BLaER1 treated with 17β-estradiol and CSF1 and Interleukin-3, amounts not matched to agents 10 nM and 100 nM (cell line): Measurements from ENCODE around the gene PRPF40A.
"Not testable (repeated sequence)": the region's sequence is repeated elsewhere in the genome, so short reads cannot be mapped to it uniquely, and the experiment has no call there.

Source experiments
- H3K27ac ChIP-seq, 11 experiments: shearing (Covaris generic); formaldehyde crosslinking; 2 replicates each; pipeline ENCODE4 v1.8.1; 2022
- H3K27me3 ChIP-seq, 11 experiments: shearing (Covaris generic); formaldehyde crosslinking; 2 replicates each; pipeline ENCODE4 v1.8.1; 2022
- H3K36me3 ChIP-seq, 11 experiments: shearing (Covaris generic); formaldehyde crosslinking; 2 replicates each; pipeline ENCODE4 v1.8.1; 2022
- H3K4me1 ChIP-seq, 10 experiments: shearing (Covaris generic); formaldehyde crosslinking; 2 replicates each; pipeline ENCODE4 v1.8.1; 2022
- H3K4me2 ChIP-seq, 11 experiments: shearing (Covaris generic); formaldehyde crosslinking; 2 replicates each; pipeline ENCODE4 v1.8.1; 2022
- H3K4me3 ChIP-seq, 10 experiments: shearing (Covaris generic); formaldehyde crosslinking; 2 replicates each; pipeline ENCODE4 v1.8.1; 2022
- H3K9ac ChIP-seq, 11 experiments: shearing (Covaris generic); formaldehyde crosslinking; 2 replicates each; pipeline ENCODE4 v1.8.1; 2022
- H3K9me3 ChIP-seq, 11 experiments: shearing (Covaris generic); formaldehyde crosslinking; replicated peaks in 1 of 11; 2 replicates each; pipeline ENCODE4 v1.8.1; 2022
- H4K20me1 ChIP-seq, 11 experiments: shearing (Covaris generic); formaldehyde crosslinking; 2 replicates each; pipeline ENCODE4 v1.8.1; 2022
- Cebpa-rat ChIP-seq, 11 experiments: shearing (Covaris generic); IDR thresholded peaks; 2 replicates each; pipeline ENCODE4 v1.8.1; 2022

The PRPF40A gene

GRCh38 chr2:152717228-152718075 lies at the start of gene PRPF40A:
PRPF40A (minus strand) TSS chr2:152717461; CDS start chr2:152717439, 22 bp downstream.
- Histone ChIP-seq H3K36me3 (peaks cover 38 to 55% (median 48%) of the 10 kb centered on the region in 11 experiments), H3K9me3 (peaks cover 0 to 3% (median 0%) of the 10 kb centered on the region in 11 experiments; a peak in 1 of 22 replicates), H3K9ac (peak within 1 kb of the TSS; percentile 90 to 98 (median 97)), H3K4me2 (peak within 1 kb of the TSS; percentile 67 to 91 (median 83)), H3K27me3 (no peaks in the 10 kb centered on the region), H3K4me3 (peak within 1 kb of the TSS; percentile 71 to 94 (median 82)), H4K20me1 (peaks cover 36 to 64% (median 44%) of the 10 kb centered on the region in 11 experiments), H3K4me1 (peaks cover 24 to 45% (median 36%) of the 10 kb centered on the region in 10 experiments), H3K27ac (peak within 1 kb of the TSS; percentile 92 to 99 (median 98))
- no peak for TF ChIP-seq Cebpa-rat (IDR thresholded peaks at IDR 0.05)

- Histone ChIP-seq H3K9ac (no peak overlapping the region), H4K20me1 (no peaks in the 10 kb centered on the region), H3K4me3 (no peak overlapping the region), H3K27me3 (no peaks in the 10 kb centered on the region), H3K4me2 (no peak overlapping the region), H3K4me1 (no peaks in the 10 kb centered on the region), H3K9me3 (peaks cover 0 to 22% (median 0%) of the 10 kb centered on the region in 11 experiments; a peak in 5 of 22 replicates), H3K27ac (no peak overlapping the region), H3K36me3 (peaks cover 17 to 30% (median 20%) of the 10 kb centered on the region in 11 experiments)
- no peak for TF ChIP-seq Cebpa-rat (IDR thresholded peaks at IDR 0.05)
Observed at GRCh38 chr2:152766928-152767327, 49.7 kb upstream of the PRPF40A start.

- Histone ChIP-seq H3K4me2 (no peak overlapping the region), H3K27me3 (no peaks in the 10 kb centered on the region), H4K20me1 (no peaks in the 10 kb centered on the region), H3K9me3 (peaks cover 0 to 22% (median 0%) of the 10 kb centered on the region in 11 experiments; a peak in 5 of 22 replicates), H3K27ac (no peak overlapping the region), H3K36me3 (peaks cover 29 to 50% (median 39%) of the 10 kb centered on the region in 11 experiments), H3K4me3 (no peak overlapping the region), H3K4me1 (no peaks in the 10 kb centered on the region), H3K9ac (no peak overlapping the region)
- no peak for TF ChIP-seq Cebpa-rat (IDR thresholded peaks at IDR 0.05)
Observed at GRCh38 chr2:152763651-152764050, 46.4 kb upstream of the PRPF40A start.

- not testable (repeated sequence) for H3K9ac ChIP-seq, H3K27me3 ChIP-seq, H3K4me2 ChIP-seq, H3K27ac ChIP-seq, H3K4me3 ChIP-seq, H3K4me1 ChIP-seq, H4K20me1 ChIP-seq
- H3K9me3 ChIP-seq, result peaks cover 0 to 20% (median 0%) of the 10 kb centered on the region in 11 experiments; a peak in 5 of 22 replicates
- H3K36me3 ChIP-seq, result peaks cover 31 to 55% (median 44%) of the 10 kb centered on the region in 11 experiments
Observed at GRCh38 chr2:152763208-152763607, 45.9 kb upstream of the PRPF40A start.

GRCh38 chr2:152762202-152762601 lies 44.9 kb upstream of the PRPF40A start:
- Histone ChIP-seq H4K20me1 (no peaks in the 10 kb centered on the region), H3K27me3 (no peaks in the 10 kb centered on the region), H3K36me3 (peaks cover 33 to 64% (median 51%) of the 10 kb centered on the region in 11 experiments), H3K9ac (no peak overlapping the region), H3K27ac (no peak overlapping the region), H3K4me1 (no peaks in the 10 kb centered on the region), H3K4me2 (no peak overlapping the region), H3K4me3 (no peak overlapping the region), H3K9me3 (peaks cover 0 to 10% (median 0%) of the 10 kb centered on the region in 11 experiments; a peak in 4 of 22 replicates)
- no peak for TF ChIP-seq Cebpa-rat (IDR thresholded peaks at IDR 0.05)

- Histone ChIP-seq H3K27ac (no peak overlapping the region), H3K4me2 (no peak overlapping the region), H3K27me3 (no peaks in the 10 kb centered on the region), H3K4me3 (no peak overlapping the region), H4K20me1 (no peaks in the 10 kb centered on the region), H3K36me3 (peaks cover 38 to 74% (median 60%) of the 10 kb centered on the region in 11 experiments), H3K9me3 (0 out of 22 replicates have a peak, but pooled peaks cover 0 to under 1% (median 0%) of the 10 kb centered on the region in 11 experiments), H3K4me1 (no peaks in the 10 kb centered on the region), H3K9ac (no peak overlapping the region)
- TF ChIP-seq Cebpa-rat (IDR thresholded peaks at IDR 0.05), result no peak
Observed at GRCh38 chr2:152761214-152761613, 44.0 kb upstream of the PRPF40A start.

- Histone ChIP-seq H3K27ac (no peak overlapping the region), H3K4me3 (no peak overlapping the region), H3K27me3 (no peaks in the 10 kb centered on the region), H3K36me3 (peaks cover 48 to 91% (median 75%) of the 10 kb centered on the region in 11 experiments), H4K20me1 (peaks cover 0 to 6% (median 0%) of the 10 kb centered on the region in 11 experiments; a peak in 1 of 22 replicates), H3K4me1 (no peaks in the 10 kb centered on the region), H3K9ac (no peak overlapping the region), H3K4me2 (no peak overlapping the region), H3K9me3 (peaks cover 1 to 11% (median 8%) of the 10 kb centered on the region in 11 experiments; a peak in 18 of 22 replicates)
- TF ChIP-seq Cebpa-rat (IDR thresholded peaks at IDR 0.05), result no peak
Observed at GRCh38 chr2:152759290-152760072, 42.2 kb upstream of the PRPF40A start.

- Histone ChIP-seq H4K20me1 (peaks cover 0 to 6% (median 0%) of the 10 kb centered on the region in 11 experiments; a peak in 1 of 22 replicates), H3K9me3 (peaks cover 16 to 33% (median 31%) of the 10 kb centered on the region in 11 experiments; a peak in 20 of 22 replicates), H3K27me3 (no peaks in the 10 kb centered on the region), H3K27ac (no peak overlapping the region), H3K9ac (no peak overlapping the region), H3K4me3 (no peak overlapping the region), H3K4me1 (no peaks in the 10 kb centered on the region), H3K4me2 (no peak overlapping the region), H3K36me3 (peaks cover 61 to 100% (median 83%) of the 10 kb centered on the region in 11 experiments)
- no peak for TF ChIP-seq Cebpa-rat (IDR thresholded peaks at IDR 0.05)
Observed at GRCh38 chr2:152755029-152755428, 37.8 kb upstream of the PRPF40A start.

- Histone ChIP-seq H3K36me3 (peaks cover 51 to 93% (median 69%) of the 10 kb centered on the region in 11 experiments), H4K20me1 (peaks cover 0 to 15% (median 0%) of the 10 kb centered on the region in 11 experiments; a peak in 2 of 22 replicates)
- H3K4me2 ChIP-seq, H3K4me3 ChIP-seq, H3K9ac ChIP-seq, H3K9me3 ChIP-seq, H3K27ac ChIP-seq, H3K4me1 ChIP-seq, H3K27me3 ChIP-seq: not testable (repeated sequence)
Observed at GRCh38 chr2:152747751-152748150, 30.5 kb upstream of the PRPF40A start.
